Smooth muscle cell (in vitro differentiated cells): Measurements from ENCODE around the gene PSTPIP1. TPM values are rescaled to one million over a fixed set of nuclear protein-coding genes. Genes with fewer than 3 reads are reported as not detected.

Experiments used
- DNase-seq: peaks from one replicate; lab custom pipeline; 2025; ENCODE audit not compliant: unreplicated experiment; lab: John Stamatoyannopoulos, UW
- H2AFZ ChIP-seq: fragments of 200-600 bp; sonication (generic); 2 replicates; pipeline ENCODE4 v1.6.0; 2016; ENCODE audit warnings: antibody characterized with exemption, low read depth, mild to moderate bottlenecking
- H3F3A ChIP-seq: fragments of 200-600 bp; sonication (generic); 2 replicates; pipeline ENCODE4 v1.6.0; 2017; ENCODE audit warnings: antibody characterized with exemption, low read depth
- H3K27ac ChIP-seq: fragments of 200-600 bp; sonication (generic); 2 replicates; pipeline ENCODE4 v1.5.1; 2016; ENCODE audit warnings: low read depth, mild to moderate bottlenecking
- H3K27me3 ChIP-seq: fragments of 200-600 bp; sonication (generic); 2 replicates; pipeline ENCODE4 v1.6.1; 2016; ENCODE audit warnings: low read depth, mild to moderate bottlenecking
- H3K36me3 ChIP-seq: fragments of 200-600 bp; sonication (generic); 2 replicates; pipeline ENCODE4 v1.5.1; 2016; ENCODE audit warnings: low read depth
- H3K4me1 ChIP-seq: fragments of 200-600 bp; sonication (generic); 2 replicates; pipeline ENCODE4 v1.5.1; 2016; ENCODE audit warnings: low read depth
- H3K4me2 ChIP-seq: fragments of 200-600 bp; sonication (generic); 2 replicates; pipeline ENCODE4 v1.6.0; 2016; ENCODE audit warnings: mild to moderate bottlenecking
- H3K4me3 ChIP-seq: fragments of 200-600 bp; sonication (generic); 2 replicates; pipeline ENCODE4 v1.5.1; 2016; ENCODE audit warnings: mild to moderate bottlenecking
- H3K79me2 ChIP-seq: fragments of 200-600 bp; sonication (generic); 2 replicates; pipeline ENCODE4 v1.6.0; 2016; ENCODE audit warnings: low read depth, mild to moderate bottlenecking
- H3K9ac ChIP-seq: fragments of 200-600 bp; sonication (generic); 2 replicates; pipeline ENCODE4 v1.6.0; 2016; ENCODE audit warnings: low read depth
- H3K9me3 ChIP-seq: fragments of 200-600 bp; sonication (generic); replicated peaks from 2 replicates; pipeline ENCODE4 v1.5.1; 2016; ENCODE audit warnings: low read depth
- H4K20me1 ChIP-seq: fragments of 200-600 bp; sonication (generic); 2 replicates; pipeline ENCODE4 v1.6.0; 2016; ENCODE audit warnings: low read depth
- WGBS: methylation state at CpG from one replicate; pipeline ENCODE4 v1.1.7; 2016; ENCODE audit warnings: low lambda C conversion rate; 5-methylcytosine and 5-hydroxymethylcytosine counted together
- polyA plus RNA-seq: library from polyadenylated mRNA; unstranded; fragments of >200 nt; fragmentation: Nextera tagmentation; extraction: Ambion mirVana; gene quantifications from 2 replicates; pipeline ENCODE4 v1.2.1, GENCODE V29; 2016
- total RNA-seq: library from RNA; depleted of rRNA; stranded (reverse); fragments of >200 nt; gene quantifications from 2 replicates; pipeline ENCODE4 v1.2.3, GENCODE V29; 2014
- TF ChIP-seq, protein P1 (sequence below): fragments of 200-600 bp; sonication (generic); IDR thresholded peaks from 2 replicates; pipeline ENCODE4 v1.5.1; 2017; ENCODE audit warnings: borderline replicate concordance, mild to moderate bottlenecking, antibody characterized with exemption; ENCODE audit not compliant: insufficient read depth, poor library complexity, severe bottlenecking

Gene PSTPIP1
- total and polyA plus RNA-seq, 2 experiments from 2014 or later: 0.38 TPM; not detected in 1

DNA sequence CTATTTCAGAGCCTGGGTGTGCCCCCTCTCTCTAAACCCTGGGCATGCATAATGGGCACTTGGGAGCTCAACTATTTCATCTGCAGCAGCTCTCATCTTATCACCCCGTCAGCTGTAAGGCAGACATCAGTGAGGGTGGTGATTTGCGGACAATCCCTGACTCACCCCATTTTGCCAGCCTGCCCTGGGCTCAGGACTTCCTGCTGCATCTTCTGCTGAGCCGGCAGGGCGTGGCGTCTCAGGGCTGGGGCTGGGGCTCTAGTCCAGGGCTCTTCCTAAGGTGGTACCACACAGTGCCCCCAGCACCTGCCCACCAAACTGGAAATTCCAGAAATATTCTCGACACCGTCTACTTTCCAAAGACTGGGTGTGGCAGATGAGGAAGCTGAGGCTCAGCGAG is 925 bp upstream of the PSTPIP1 start:
- no peak for DNase-seq
- Histone ChIP-seq H3K9ac (no peak overlapping the region), H3K4me3 (no peak overlapping the region), H3K36me3 (no peaks in the 10 kb centered on the region), H3F3A (no peaks in the 10 kb centered on the region), H4K20me1 (no peaks in the 10 kb centered on the region), H3K27me3 (no peaks in the 10 kb centered on the region), H3K4me1 (no peaks in the 10 kb centered on the region), H3K9me3 (no peaks in the 10 kb centered on the region), H2AFZ (no peak overlapping the region), H3K79me2 (no peaks in the 10 kb centered on the region), H3K27ac (no peak overlapping the region), H3K4me2 (no peak overlapping the region)
- TF ChIP-seq, protein P1, sequence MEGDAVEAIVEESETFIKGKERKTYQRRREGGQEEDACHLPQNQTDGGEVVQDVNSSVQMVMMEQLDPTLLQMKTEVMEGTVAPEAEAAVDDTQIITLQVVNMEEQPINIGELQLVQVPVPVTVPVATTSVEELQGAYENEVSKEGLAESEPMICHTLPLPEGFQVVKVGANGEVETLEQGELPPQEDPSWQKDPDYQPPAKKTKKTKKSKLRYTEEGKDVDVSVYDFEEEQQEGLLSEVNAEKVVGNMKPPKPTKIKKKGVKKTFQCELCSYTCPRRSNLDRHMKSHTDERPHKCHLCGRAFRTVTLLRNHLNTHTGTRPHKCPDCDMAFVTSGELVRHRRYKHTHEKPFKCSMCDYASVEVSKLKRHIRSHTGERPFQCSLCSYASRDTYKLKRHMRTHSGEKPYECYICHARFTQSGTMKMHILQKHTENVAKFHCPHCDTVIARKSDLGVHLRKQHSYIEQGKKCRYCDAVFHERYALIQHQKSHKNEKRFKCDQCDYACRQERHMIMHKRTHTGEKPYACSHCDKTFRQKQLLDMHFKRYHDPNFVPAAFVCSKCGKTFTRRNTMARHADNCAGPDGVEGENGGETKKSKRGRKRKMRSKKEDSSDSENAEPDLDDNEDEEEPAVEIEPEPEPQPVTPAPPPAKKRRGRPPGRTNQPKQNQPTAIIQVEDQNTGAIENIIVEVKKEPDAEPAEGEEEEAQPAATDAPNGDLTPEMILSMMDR: no peak
- WGBS: 64% methylated on average over 8 of the region's 8 CpGs

DNA sequence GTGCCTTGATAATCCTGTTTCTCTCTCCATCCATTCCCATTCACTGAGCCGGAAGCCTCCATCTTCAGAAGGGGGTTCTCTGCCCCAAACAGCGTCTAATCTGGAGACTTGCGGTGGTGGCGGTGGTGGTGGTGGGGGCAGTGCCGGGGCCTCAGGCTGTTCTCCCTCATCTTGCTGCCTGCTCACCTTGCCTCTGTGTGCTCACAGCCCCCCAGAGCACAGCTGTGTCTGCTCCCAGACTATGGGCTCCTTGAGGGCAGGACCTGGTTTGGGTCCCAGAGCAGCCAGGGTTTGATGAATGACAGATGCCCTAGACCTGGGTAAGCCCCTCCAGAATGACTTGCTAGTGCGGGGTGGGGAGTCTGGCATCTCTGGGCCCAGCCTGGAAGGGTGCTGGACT is 430 bp upstream of the PSTPIP1 start:
- Histone ChIP-seq H3K4me1 (no peaks in the 10 kb centered on the region), H2AFZ (no peak overlapping the region)

DNA sequence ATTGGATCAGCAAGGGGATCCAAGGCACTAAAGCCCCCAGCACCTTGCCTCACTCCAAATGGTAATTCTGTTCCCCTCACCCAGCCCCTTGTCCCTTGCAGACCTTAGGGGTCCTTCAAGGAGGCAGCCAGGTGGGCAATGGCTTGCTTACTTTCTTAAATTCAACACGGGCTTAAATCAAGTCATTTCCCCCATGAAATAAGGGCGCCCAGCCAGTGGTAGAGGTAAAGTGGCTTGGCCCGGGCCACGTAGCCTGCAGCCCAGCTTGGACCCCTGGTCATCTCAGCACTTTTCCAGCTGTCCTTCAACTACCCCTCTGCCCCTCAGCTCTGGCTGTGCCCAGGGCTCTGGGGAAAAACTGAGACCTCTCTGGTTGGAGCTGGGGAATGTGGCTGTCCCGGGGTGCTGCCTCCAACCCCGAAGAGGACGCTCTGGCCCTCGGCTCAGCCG is 1.2 kb downstream of the PSTPIP1 start:
- Histone ChIP-seq H3K36me3 (no peaks in the 10 kb centered on the region), H3K9me3 (no peaks in the 10 kb centered on the region), H4K20me1 (no peaks in the 10 kb centered on the region), H2AFZ (no peak overlapping the region), H3K27ac (no peak overlapping the region), H3K27me3 (no peaks in the 10 kb centered on the region), H3K4me2 (no peak overlapping the region), H3K79me2 (no peaks in the 10 kb centered on the region), H3K4me1 (no peaks in the 10 kb centered on the region), H3K4me3 (no peak overlapping the region), H3K9ac (no peak overlapping the region), H3F3A (no peaks in the 10 kb centered on the region)
- no peak for DNase-seq
- TF ChIP-seq, protein P1: no peak
- 90% methylated on average over 9 of the region's 9 CpGs for WGBS

More for the DNA sequence above, 430 bp upstream of the PSTPIP1 start:
- Histone ChIP-seq H4K20me1 (no peaks in the 10 kb centered on the region), H3K27me3 (no peaks in the 10 kb centered on the region), H3K9me3 (no peaks in the 10 kb centered on the region), H3K79me2 (no peaks in the 10 kb centered on the region), H3F3A (no peaks in the 10 kb centered on the region), H3K36me3 (no peaks in the 10 kb centered on the region), H3K4me3 (no peak overlapping the region), H3K27ac (no peak overlapping the region), H3K4me2 (no peak overlapping the region), H3K9ac (no peak overlapping the region)
- 93% methylated on average over 6 of the region's 6 CpGs for WGBS
- no peak for DNase-seq
- TF ChIP-seq, protein P1: no peak
